ENCODE results near the gene ANKMY1. TPM values are rescaled to one million over a fixed set of nuclear protein-coding genes. Genes with fewer than 3 reads are reported as not detected.
A peak's percentile ranks its signal among the peaks of the same experiment; 100 is the strongest.
"Not testable (repeated sequence)": the region's sequence is repeated elsewhere in the genome, so short reads cannot be mapped to it uniquely, and the experiment has no call there.

ANKMY1 gene
- total RNA-seq, 1 experiment from 2014 or later: 7.1 TPM

DNA sequence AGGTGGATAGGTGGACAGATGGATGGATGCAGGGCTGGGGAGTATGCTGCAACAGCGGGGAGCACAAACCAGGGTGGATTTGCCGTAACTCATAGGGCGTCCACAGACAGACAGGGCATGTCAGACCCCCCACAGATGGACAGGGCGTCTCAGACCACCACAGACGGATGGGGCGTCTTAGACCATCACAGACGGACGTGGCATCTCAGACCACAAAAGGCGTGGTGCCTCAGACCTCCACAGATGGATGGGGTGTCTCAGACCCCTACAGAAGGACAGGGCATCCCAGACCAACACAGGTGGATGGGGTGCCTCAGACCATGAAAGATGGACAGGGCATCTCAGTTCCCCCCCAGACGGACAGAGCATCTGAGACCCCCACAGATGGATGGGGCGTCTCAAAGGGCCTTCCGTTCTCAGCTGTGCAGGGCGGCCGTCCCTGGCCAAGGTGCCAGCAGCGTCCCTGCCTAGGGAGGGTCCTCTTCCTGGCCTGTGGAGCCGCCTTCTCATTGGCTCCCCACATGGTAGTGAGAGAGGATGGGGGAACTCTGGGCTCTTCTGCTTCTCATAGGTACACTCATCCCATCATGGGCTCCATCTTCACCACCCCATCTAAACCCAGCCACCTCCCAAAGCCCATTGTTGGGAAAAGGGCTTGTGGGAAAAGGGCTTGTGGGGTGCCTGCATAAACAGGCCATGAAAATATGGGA, 2.1 kb downstream of the ANKMY1 start:
- DNase-seq (ENCODE audit: low read depth): no peak

DNA sequence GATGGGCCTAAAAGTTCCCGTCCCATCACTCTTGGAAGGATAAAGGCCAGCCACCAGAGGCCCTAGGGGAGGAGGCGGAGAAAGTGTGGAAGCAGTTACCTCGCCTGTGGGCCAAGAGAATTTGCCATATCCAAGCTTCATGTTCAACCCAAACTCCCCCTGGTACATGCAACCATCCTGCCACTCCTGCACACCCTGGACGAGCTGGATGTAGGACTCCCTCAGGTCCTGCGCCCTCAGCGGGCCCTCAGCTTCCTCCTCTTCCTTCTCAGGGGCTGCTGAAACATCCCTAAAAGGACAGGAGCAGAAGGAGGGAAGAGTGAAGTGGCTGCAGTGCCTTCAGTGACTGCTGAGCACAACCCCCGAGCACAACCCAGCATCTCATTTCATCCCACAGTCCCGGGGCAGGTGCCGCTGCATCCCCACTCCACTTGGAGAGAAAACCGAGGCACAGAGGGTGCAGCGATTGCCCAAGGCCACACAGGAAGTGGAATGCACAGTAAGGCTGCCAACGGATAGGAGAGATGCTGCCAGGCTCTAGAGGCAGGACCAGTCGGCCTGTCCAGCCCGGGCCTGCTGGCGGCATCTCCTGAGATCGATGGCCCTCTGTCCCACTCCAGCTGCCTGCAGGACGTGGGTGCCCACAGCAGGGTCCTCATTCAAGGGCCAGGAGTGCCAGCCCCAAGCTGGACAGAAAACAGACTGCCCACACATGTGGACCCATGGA, 2.9 kb downstream of the ANKMY1 start:
- DNase-seq (ENCODE audit: low read depth): no peak

DNA sequence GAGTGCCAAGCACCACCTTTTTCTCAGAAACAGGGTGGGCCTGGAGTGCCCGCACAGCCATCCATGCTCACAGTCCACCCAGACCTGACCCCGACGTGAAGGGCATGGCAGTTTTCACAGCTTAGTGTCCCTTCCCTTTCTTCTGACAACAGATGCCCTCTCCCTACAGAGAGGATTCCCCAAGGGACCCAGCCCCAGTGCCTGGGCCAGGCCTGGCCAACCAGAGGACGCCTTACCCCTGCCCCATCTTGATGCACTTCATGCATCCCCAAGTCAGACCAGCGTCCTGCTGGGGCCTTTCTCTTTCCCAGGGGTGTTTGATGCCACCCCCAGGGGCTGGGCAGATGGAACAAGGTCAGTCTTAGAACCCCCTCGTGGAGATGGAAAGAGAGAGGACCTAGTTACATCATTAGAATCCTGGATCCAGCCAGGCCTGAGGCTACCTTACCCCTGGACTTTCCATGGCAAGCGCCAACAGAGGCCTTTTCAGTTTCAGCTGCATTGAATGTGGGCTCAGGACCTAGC, 3.8 kb downstream of the ANKMY1 start:
- DNase-seq (ENCODE audit: low read depth): no peak

DNA sequence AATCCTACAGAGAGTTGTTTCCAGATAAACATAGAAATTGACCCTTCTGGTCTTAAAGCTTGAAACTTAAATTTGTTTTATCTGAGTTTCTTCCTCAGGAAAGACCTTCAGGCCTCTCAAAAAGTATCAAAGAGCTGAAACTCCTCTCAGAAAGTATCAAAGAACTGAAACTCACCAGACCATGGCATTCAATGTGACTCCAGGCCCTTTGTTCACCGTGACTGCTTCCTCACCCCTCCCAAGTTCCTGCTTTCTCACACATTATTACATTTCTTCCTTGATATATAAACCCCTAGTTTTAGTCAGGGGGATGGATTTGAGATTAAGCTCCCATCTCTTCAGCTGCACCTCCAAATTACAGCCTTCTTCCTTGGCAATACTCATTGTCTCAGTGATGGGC, 6.0 kb downstream of the ANKMY1 start:
- DNase-seq (ENCODE audit: low read depth): no peak

DNA sequence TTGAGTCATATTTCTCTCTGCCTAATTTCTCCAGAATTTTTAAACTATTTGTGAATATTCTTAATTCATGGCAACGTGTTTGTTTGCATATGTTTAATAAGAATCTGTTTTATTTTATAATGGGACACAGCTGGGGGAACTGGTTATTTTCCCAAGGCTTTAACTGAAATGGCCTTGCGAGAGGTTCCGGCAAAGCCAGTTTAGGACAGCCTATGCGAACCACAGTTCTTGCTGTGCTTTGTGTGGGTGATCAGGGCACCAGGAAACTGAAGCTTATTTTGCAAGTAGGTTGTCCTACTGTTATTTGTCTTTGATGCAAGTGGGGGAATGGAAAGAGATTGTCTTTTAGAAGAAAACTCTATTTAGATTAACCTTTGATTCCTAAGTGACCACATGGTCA, 6.5 kb downstream of the ANKMY1 start:
- DNase-seq (ENCODE audit: low read depth): no peak

DNA sequence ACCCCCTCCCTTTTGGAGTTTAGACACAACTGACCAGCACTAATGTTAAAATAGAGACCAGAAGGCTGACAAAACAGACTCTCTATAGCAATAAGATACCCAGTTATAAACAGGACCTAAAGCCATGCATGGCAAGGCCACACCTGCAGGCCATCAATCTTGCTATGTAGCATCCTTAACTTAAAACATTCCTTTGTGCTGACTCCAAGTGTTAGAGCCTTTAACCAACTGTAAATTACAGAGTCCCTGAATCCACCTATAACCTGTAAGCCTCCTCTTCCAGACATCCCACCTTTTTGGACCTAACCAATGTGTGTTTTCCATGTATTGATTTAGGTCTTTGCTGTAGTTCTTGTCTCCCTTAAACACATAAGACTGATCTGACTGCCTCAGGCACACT, 17.9 kb downstream of the ANKMY1 start:
- DNase-seq (ENCODE audit: low read depth): no peak

DNA sequence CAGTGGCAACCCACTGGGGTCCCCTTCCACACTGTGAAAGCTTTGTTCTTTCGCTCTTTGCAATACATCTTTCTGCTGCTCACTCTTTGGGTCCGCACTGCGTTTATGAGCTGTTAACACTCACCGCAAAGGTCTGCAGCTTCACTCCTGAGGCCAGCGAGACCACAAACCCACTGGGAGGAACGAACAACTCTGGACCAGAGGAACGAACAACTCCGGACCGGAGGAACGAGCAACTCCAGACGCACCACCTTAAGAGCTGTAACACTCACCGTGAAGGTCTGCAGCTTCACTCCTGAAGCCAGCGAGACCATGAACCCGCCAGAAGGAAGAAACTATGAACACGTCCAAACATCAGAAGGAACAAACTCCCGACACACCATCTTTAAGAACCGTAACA, 18.7 kb downstream of the ANKMY1 start:
- DNase-seq (ENCODE audit: low read depth): not testable (repeated sequence)

DNA sequence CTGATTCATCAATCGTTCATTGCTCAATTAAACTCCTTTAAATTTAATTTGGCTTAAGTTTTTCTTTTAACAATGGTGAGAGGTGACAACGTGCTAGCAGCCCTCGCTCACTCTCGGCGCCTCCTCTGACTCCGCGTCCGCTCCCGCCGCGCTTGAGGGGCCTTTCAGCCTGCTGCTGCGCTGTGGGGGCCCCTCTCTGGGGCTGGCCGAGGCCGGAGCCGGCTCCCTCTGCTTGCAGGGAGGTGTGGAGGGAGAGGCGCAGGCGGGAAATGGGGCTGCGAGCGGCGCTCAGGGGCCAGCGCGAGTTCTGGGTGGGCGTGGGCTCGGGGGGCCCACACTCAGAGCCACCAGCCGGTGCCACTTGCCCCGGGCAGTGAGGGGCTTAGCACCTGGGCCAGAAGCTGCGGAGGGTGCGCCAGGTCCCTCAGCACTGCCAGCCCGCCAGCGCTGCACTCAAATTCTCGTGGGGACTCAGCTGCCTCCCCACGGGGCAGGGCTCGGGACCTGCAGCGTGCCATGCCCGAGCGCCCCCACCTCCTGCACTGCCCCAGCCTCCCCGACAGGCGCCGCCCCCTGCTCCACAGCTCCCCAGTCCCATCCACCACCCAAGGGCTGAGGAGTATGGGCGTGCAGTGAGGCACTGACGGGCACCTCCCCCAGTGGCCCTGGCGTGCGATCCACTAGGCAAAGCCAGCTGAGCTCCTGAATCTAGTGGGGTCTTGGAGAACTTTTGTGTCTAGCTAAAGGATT, 19.6 kb downstream of the ANKMY1 start:
- no peak for DNase-seq (ENCODE audit: low read depth)

DNA sequence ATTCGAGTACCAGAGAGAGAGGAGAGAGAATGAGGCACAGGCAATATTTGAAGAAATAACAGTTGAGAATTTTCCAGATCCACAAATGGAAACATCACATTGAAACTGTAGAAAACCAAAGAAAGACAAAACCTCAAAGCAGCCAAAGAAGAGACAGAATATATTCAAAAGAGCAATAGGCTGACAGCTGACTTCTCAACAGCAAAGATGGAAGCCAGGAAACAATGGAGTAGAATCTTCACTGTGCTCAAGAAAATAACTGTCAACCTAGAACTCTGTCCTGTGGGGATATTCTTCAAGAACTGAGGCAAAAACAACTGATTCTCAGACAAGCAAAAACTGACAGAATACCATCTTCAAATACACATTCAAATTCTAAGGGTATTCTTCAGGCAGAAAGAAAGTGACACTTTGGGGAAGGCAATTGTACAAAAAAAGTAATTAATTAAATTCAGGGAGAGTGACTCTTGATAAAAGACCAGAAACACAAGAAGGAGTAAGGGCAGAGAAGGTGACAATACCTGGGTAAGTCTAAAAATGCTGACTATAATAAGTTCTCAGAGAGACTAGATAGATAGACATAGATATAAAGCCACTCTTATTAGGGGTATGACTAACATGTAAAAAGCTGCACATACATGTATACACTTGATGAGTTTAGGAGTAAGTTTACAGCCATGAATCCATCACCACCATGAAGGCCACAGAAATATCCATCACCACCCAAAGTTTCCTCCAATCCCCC, 25.6 kb downstream of the ANKMY1 start:
- peak; percentile 2 for DNase-seq (ENCODE audit: low read depth)

DNA sequence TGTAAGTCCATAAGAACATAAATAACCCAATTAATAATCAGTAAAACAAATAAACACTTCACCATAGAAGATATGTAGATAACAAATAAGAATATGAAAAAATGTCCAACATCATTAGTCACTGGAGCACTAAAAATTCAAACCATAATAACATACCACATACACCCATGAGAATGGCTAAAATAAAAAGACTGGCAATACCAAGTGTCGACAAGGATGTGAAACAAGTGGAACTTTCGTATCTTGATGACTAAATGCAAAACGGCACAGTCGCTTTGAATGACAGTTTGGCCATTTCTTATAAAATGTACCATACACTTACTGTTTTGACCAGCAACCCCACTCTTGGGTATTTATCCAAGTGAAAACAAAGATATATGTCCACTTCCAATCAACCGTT, 26.8 kb downstream of the ANKMY1 start:
- DNase-seq (ENCODE audit: low read depth): no peak

DNA sequence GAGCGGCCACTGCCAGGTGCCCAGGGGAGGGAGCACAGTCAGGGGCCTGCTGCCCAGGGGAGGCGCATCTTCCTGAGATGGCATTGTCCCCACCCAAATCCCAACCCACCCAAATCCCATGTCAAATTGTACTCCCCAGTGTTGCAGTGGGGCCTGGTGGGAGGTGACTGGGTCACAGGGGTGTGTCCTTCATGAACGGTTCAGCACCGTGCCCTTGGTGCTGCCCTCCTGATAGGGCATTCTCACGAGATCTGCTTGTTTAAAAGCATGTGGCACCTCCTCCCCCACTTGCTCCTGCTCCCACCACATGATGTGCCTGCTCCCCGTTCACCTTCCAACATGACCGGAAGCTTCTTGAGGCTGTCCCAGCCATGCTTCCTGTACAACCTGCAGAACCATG, 27.6 kb downstream of the ANKMY1 start:
- no peak for DNase-seq (ENCODE audit: low read depth)

DNA sequence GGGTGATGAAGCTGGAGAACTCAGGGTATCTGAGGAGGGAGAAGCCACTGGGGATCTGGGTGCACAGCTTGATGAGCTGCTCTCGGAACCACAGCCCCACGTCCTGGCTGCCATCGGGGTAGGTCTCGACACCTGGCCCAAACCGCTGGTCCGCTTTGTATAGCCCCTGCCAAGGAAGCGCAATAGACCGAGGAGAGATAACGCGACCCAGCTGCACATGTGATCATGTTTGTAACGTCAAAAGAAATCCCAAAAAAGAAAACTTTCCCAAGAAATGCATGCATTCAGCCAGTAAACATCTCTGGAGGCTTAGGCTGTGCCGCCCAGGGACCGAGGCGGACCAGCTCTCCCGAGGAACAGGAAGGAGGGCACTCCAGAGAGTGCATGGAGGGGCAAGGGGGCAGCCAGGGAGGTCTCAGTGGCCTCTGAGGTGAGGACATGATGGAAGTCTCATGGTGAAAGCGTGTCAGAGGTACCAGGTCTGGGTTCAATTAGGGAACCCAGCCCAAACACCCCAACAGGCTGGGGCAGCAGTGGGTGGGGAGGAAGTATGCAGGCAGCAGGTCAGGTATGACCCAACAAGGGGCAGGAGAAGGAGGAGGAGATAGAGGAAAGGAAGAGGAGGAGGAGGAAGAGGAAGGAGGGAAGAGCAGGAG, 28.3 kb downstream of the ANKMY1 start:
- no peak for DNase-seq (ENCODE audit: low read depth)

DNA sequence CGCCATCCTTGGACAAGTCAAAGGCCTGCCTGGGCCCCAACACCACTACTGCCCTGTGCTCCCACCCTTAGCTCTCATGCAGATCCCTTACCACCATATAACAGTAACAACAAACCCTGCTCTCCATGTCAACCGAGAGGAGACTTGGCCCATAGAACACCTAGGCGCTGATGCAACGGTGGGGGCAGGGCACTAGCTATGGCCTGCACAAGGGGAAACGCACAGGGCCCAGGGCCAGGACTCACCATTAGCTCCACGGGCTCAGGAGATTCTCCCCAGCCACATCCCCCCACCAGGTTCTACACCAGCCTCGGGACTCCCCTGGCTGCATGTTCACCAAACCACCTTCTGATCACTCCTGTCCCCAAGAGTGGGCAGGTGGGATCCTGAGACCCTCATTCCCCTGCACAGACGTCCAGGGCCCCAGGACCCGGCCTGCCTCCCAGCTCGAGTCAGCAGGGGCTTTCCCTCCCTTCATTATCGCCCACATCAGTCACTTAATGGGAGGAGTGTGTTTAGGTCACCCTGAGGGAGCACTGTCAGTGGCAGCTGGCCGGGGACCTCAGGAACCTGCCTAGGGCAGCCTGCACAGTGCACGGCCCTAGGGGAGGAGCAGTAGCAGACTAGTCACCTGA, 29.3 kb downstream of the ANKMY1 start:
- DNase-seq (ENCODE audit: low read depth): no peak

DNA sequence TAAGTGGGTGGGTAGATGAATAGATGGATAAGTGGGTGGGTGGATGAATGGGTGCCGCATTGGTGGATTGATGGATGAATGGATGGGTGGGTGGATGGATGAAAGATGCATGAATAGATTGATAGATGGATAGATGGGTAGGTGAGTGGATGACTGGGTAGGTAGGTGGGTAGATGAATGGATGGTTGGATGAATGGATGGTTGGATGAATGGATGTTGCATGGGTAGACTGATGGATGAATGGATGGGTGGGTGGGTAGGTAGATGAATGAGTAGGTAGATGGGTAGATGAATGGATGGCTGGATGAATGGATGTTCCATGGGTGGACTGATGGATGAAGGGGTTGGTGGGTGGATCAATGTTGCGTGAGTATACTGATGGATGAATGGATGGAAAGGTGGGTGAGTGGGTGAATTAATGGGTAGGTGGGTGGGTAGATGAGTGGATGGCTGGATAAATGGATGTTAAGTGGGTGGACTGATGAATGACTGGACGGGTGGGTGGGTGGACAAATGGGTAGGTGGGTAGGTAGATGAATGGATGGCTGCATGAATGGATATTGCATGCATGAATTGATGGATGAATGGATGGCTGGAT, 30.5 kb downstream of the ANKMY1 start:
- DNase-seq (ENCODE audit: low read depth): no peak

DNA sequence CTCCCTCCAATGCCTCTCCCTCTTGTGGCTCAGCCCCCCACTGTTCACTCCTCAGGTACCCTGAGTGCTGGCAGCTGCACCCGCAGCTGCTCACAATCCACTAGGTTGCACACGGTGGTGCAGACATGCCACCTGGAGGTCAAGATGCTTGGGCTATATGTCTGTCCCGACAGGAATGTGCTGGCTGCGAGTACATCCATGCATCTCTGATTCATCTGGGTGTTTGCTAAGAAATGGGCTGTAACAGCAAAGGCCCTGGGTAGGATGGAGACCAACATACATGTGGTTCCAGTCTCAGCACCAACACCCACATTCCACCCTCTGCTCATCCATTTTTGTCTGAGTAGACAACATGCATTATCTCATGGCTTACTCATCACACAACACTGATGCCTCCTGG, 31.3 kb downstream of the ANKMY1 start:
- no peak for DNase-seq (ENCODE audit: low read depth)

DNA sequence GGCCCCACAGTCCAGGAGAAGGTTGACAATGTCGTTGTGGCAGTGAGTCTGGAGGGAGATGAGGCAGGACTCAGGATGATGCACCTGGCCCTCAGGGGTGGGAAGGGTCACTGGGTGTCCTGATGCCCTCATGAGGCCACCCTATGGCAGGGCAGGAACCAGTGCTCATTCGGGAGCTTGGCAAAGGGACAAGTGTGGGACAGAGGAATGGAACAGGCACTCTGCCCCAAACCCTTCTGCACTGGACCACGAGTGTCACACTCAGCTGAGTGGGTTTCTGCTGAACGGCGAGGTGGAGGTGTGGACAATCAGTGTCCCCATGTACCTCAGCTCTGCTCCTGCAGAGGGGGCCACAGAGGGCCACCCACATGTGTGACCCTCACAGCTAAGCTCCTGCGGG, 32.0 kb downstream of the ANKMY1 start:
- DNase-seq (ENCODE audit: low read depth): no peak

DNA sequence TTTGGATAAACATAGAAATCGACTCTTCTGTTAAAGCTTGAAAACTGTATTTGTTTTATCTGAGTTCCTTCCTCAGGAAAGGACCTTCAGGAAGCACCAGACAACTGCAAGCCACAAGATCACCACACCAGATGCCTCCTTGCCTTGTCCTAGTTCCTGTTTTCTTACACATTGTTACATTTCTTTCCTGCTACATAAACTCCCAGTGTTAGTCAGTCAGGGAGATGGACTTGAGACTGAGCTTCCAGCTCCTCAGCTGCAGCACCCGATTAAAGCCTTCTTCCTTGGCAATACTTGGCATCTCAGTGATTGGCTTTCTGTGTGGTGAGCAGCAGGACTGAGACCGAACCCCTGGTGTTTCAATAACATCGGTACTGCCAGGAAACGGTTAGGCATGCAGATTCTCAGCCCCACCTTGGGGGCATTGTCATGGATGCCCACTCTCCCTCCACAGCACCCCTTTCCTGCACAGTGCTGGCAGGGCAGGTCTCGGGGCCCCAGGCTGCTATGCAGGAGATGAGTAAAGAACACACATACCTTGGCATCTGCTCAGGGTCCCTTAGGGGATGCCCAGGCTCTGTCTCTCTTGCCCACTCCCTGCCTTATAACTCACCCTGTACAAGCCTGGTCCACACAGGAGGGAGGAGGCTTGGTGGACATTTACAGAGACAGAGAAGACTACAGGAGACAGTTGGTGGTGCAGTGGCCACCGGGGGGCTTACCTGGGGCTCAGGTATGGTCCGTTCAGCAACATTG, 32.6 kb downstream of the ANKMY1 start:
- no peak for DNase-seq (ENCODE audit: low read depth)

DNA sequence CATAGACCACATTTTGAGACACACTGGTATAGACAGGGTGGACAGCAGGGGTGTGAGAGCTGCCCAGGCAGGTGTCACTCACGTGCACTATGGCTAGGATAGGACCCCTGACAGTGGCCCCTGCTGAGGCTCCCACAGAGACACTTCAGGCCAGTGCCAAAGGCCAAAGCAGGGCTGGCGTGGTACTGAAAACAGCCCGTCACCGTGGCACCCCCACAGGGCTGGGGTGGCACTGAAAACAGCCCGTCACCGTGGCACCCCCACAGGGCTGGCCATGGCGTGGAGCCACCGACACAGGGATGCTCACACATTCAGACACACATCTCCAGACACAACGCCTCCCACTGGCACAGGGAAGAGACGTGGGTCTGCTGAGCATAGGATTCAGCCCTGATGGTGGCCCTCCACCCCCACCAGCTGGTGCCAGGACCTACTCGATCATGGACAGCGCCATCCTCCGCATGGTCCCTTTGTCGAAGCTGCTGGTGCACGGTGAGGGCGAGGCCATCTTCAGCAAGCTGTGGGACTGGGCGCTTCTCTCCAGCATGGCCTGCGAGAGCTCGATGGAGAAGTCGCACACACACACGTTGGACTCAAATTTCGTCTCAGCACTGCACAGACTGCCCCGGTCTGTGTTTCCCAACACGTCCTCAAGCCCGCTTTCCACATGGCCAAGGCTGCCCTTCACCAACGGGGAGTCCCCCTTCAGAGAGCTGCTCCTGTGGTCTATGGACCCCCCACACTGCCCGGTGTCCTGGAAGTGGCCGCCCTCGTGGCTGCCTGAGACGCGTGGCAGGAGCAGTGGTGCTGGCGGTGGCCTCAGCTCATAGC, 34.1 kb downstream of the ANKMY1 start:
- no peak for DNase-seq (ENCODE audit: low read depth)

DNA sequence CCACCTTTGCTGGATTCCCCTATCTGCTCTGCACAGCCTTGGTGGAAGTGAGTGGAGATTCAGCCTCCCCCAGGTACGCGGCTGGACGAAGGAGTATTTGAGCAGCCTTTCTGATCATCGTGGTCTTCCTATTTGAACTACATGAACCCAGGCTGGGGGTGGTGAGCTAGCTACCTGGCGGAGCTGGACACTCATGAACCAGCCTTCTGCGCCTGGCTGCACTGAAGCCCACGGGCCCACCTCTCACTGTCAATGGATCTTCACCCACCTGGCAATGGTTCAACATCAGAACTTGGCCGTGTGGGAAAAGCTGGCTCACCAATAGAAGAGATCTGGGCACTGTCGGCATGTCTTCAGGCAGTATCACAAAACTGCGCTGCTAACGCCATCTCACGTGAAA, 35.4 kb downstream of the ANKMY1 start:
- DNase-seq (ENCODE audit: low read depth): no peak
